ENCODE measurements around the gene EBF4. TPM values are rescaled to one million over a fixed set of nuclear protein-coding genes. Genes with fewer than 3 reads are reported as not detected.

The EBF4 gene
- total and polyA plus RNA-seq, 10 of the 15 experiments (the other 5 are each of a cell fraction or from before 2014, with no cell fraction given) = 0.13 TPM; not detected in 9

GRCh38 chr20:2708665-2709064, 16.1 kb downstream of the EBF4 start:
- H3K79me2 ChIP-seq (ENCODE audit: control insufficient read depth, insufficient read depth, low read length) = no peaks in the 10 kb centered on the region
- DNase-seq (ENCODE audit: low read depth, low spot score) = no peak
- POLR2A ChIA-PET = no interaction called here
- H3K9ac ChIP-seq (ENCODE audit: control insufficient read depth, insufficient read depth, low read length) = no peak overlapping the region
- WGBS (ENCODE audit: insufficient coverage, insufficient replicate concordance, low lambda C conversion rate, missing lambda C conversion rate) = 26% methylated on average over 9 of the region's 9 CpGs
- intact Hi-C loops (cut with micrococcal nuclease; ENCODE audit: unreplicated experiment) (no loop called here), in situ Hi-C loops (cut with MboI) (no loop called here)
- CTCF ChIA-PET = interaction anchor here (0.7 kb wide), 1 partner anchor 480 kb away, joined by 3 read pairs; no protein-coding TSS in a partner anchor
- no peaks in the 10 kb centered on the region for H3K36me3 ChIP-seq (ENCODE audit: control insufficient read depth in 2 of 2, insufficient read depth in 2 of 2, low read length in 1 of 2)
- H3K27ac ChIP-seq (ENCODE audit: control insufficient read depth, insufficient read depth) = no peak overlapping the region
- H3K4me1 ChIP-seq (ENCODE audit: control insufficient read depth, insufficient read depth, low read length) = no peaks in the 10 kb centered on the region
- H3K9me3 ChIP-seq (replicated peaks; ENCODE audit: control insufficient read depth, insufficient read depth, low read length) = no peaks in the 10 kb centered on the region
- TF ChIP-seq, protein P1, sequence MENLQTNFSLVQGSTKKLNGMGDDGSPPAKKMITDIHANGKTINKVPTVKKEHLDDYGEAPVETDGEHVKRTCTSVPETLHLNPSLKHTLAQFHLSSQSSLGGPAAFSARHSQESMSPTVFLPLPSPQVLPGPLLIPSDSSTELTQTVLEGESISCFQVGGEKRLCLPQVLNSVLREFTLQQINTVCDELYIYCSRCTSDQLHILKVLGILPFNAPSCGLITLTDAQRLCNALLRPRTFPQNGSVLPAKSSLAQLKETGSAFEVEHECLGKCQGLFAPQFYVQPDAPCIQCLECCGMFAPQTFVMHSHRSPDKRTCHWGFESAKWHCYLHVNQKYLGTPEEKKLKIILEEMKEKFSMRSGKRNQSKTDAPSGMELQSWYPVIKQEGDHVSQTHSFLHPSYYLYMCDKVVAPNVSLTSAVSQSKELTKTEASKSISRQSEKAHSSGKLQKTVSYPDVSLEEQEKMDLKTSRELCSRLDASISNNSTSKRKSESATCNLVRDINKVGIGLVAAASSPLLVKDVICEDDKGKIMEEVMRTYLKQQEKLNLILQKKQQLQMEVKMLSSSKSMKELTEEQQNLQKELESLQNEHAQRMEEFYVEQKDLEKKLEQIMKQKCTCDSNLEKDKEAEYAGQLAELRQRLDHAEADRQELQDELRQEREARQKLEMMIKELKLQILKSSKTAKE (IDR thresholded peaks at IDR 0.05; ENCODE audit: low read depth, poor library complexity, severe bottlenecking) = no peak
- TF ChIP-seq, protein P2, sequence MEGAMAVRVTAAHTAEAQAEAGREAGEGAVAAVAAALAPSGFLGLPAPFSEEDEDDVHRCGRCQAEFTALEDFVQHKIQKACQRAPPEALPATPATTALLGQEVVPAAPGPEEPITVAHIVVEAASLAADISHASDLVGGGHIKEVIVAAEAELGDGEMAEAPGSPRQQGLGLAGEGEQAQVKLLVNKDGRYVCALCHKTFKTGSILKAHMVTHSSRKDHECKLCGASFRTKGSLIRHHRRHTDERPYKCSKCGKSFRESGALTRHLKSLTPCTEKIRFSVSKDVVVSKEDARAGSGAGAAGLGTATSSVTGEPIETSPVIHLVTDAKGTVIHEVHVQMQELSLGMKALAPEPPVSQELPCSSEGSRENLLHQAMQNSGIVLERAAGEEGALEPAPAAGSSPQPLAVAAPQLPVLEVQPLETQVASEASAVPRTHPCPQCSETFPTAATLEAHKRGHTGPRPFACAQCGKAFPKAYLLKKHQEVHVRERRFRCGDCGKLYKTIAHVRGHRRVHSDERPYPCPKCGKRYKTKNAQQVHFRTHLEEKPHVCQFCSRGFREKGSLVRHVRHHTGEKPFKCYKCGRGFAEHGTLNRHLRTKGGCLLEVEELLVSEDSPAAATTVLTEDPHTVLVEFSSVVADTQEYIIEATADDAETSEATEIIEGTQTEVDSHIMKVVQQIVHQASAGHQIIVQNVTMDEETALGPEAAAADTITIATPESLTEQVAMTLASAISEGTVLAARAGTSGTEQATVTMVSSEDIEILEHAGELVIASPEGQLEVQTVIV (IDR thresholded peaks at IDR 0.05; ENCODE audit: borderline replicate concordance, partially characterized antibody) = no peak
- TF ChIP-seq TARDBP (IDR thresholded peaks at IDR 0.05; ENCODE audit: borderline replicate concordance) = no peak
- no peak for TF ChIP-seq CBX3 (IDR thresholded peaks at IDR 0.05; ENCODE audit: borderline replicate concordance, low read depth)
- no peak for TF ChIP-seq JUNB (IDR thresholded peaks at IDR 0.05)
- TF ChIP-seq POU2F2 (IDR thresholded peaks at IDR 0.05; ENCODE audit: borderline replicate concordance, low read depth, low read length) = no peak
- TF ChIP-seq JUND (IDR thresholded peaks at IDR 0.05; ENCODE audit: low read depth, low read length) = no peak
- TF ChIP-seq, protein P3, sequence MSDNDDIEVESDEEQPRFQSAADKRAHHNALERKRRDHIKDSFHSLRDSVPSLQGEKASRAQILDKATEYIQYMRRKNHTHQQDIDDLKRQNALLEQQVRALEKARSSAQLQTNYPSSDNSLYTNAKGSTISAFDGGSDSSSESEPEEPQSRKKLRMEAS (IDR thresholded peaks at IDR 0.05; ENCODE audit: low read depth, low read length) = no peak
- no peak for TF ChIP-seq MEF2A (IDR thresholded peaks at IDR 0.05; ENCODE audit: insufficient read depth, low read depth, low read length)
- no peak for TF ChIP-seq SIX5 (IDR thresholded peaks at IDR 0.05; ENCODE audit: low read depth, low read length, severe bottlenecking)
- no peak for TF ChIP-seq RFX5 (IDR thresholded peaks at IDR 0.05; ENCODE audit: low read depth, low read length)
- TF ChIP-seq PAX5 (IDR thresholded peaks at IDR 0.05; ENCODE audit: borderline replicate concordance, low read depth, low read length) = no peak
- no peak for TF ChIP-seq ZNF274 (IDR thresholded peaks at IDR 0.05; ENCODE audit: insufficient read depth, insufficient read length)
- no peaks in the 10 kb centered on the region for H4K20me1 ChIP-seq (ENCODE audit: control insufficient read depth, insufficient read depth)
- H3K4me3 ChIP-seq = no peak overlapping the region
- RAD21 ChIA-PET (ENCODE audit: unreplicated experiment) = no interaction called here
- no peak overlapping the region for H2AFZ ChIP-seq (ENCODE audit: control insufficient read depth, low read depth, low read length)
- no peak overlapping the region for H3K4me2 ChIP-seq (ENCODE audit: control insufficient read depth, insufficient read depth)
- SMC1A ChIA-PET (ENCODE audit: uncharacterized antibody, unreplicated experiment) = interaction anchor here (1.0 kb wide), 1 partner anchor 20 kb away, joined by 3 read pairs; no protein-coding TSS in a partner anchor
- H3K27me3 ChIP-seq (replicated peaks in 1 of 2; ENCODE audit: control insufficient read depth in 2 of 2, insufficient read depth in 2 of 2, low read length in 1 of 2) = peaks cover 0 to 2% of the 10 kb centered on the region in 2 experiments; a peak in 2 of 4 replicates
- FAIRE-seq = no peak
- no peak for ATAC-seq
- BruUV-seq (replicated peaks) = no TSS peak

Measured in GM12878 (cell line).